Fibroblast of skin of scalp (primary cell): ENCODE measurements around the gene MMEL1. TPM values are rescaled to one million over a fixed set of nuclear protein-coding genes. Genes with fewer than 3 reads are reported as not detected.
"Not testable (repeated sequence)": the region's sequence is repeated elsewhere in the genome, so short reads cannot be mapped to it uniquely, and the experiment has no call there.

ENCODE experiments used
- DNase-seq: peaks from one replicate; pipeline ENCODE4 v3.0.0-alpha.2; 2013
- polyA plus RNA-seq, 2 experiments: library from polyadenylated mRNA; unstranded; fragments of 120-200 nt; gene quantifications; one replicate each; pipeline ENCODE4 v1.2.1, GENCODE V29; 2013; ENCODE audit not compliant: insufficient read length in 2 of 2

MMEL1 gene, protein sequence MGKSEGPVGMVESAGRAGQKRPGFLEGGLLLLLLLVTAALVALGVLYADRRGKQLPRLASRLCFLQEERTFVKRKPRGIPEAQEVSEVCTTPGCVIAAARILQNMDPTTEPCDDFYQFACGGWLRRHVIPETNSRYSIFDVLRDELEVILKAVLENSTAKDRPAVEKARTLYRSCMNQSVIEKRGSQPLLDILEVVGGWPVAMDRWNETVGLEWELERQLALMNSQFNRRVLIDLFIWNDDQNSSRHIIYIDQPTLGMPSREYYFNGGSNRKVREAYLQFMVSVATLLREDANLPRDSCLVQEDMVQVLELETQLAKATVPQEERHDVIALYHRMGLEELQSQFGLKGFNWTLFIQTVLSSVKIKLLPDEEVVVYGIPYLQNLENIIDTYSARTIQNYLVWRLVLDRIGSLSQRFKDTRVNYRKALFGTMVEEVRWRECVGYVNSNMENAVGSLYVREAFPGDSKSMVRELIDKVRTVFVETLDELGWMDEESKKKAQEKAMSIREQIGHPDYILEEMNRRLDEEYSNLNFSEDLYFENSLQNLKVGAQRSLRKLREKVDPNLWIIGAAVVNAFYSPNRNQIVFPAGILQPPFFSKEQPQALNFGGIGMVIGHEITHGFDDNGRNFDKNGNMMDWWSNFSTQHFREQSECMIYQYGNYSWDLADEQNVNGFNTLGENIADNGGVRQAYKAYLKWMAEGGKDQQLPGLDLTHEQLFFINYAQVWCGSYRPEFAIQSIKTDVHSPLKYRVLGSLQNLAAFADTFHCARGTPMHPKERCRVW
- not detected for polyA plus RNA-seq (2013, experiment 1 of 2; ENCODE audit: insufficient read length)
- not detected for polyA plus RNA-seq (2013, experiment 2 of 2; ENCODE audit: insufficient read length)

DNA sequence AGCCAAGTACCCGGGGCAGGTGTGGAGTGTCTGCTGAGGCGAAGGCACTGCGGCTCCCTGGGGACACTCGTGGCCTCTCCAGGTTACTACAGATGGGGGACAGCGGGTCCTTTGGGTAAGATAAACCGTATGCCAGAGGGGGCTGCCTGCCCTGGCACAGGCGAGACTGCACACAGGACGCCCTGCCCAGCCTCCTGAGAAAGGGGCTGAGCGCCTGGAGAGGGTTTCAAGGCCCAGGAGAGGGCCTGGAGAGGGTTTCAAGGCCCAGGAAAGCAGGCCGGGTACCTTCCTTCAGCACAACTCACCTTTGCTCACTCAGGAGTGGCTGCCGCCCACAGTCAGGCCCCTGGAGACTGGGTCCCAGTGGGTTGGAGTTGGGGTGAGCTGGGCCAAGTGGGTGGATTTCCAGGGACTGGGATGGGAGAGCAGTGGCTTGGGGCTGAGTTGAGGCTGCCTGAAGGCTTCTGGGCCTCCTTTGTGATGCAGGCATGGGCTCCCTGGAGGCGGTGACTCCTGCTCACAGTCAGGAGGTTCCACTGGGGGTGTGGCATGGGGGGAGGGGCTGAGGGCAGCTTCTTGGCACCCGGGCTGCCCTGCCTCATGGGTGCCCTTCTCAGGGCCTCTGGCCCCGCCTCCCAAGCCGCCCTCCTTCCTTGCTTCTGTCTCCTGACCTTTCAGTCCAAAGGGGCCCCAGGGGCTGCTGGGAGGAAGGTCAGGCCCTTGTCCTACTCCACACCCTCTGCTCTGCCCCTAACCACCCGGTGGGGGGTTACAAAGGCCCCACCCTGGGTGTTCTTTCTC lies at the start of gene MMEL1:
Gene MMEL1, minus strand, starts transcription at position 456 of the 801 bp plus-strand sequence. CDS start 3,532 bp downstream, outside the sequence.
- no peak for DNase-seq

DNA sequence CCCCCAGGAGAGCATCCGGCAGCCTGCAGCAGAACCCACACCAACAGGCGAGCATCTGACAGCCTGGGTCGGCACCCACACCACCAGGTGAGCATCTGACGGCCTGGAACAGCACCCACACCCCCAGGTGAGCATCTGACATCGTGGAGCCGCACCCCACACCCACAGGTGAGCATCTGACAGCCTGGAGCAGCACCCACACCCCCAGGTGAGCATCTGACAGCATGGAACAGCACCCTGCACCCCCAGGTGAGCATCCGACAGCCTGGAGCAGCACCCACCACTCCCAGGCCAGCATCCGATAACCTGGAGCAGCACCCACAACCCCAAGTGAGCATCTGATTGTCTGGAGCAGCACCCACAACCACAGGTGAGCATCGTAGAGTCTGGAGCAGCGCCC lies 43.9 kb upstream of the MMEL1 start:
- not testable (repeated sequence) for DNase-seq

GRCh38 chr1:2671656-2672055 lies 38.8 kb upstream of the MMEL1 start:
- DNase-seq, result not testable (repeated sequence)

GRCh38 chr1:2659806-2660205 lies 27.0 kb upstream of the MMEL1 start:
- not testable (repeated sequence) for DNase-seq

DNA sequence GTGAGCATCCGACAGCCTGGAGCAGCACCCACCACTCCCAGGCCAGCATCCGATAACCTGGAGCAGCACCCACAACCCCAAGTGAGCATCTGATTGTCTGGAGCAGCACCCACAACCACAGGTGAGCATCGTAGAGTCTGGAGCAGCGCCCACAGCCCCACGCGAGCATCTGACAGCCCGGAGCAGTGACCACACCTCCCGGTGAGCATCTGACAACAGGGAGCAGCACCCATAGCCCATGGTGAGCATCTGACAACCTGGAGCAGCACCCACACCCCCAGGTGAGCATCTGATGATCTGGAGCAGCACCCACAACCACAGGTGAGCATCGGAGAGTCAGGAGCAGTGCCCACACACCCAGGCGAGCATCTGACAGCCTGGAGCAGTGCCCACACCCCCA lies 25.1 kb upstream of the MMEL1 start:
- DNase-seq, result not testable (repeated sequence)

DNA sequence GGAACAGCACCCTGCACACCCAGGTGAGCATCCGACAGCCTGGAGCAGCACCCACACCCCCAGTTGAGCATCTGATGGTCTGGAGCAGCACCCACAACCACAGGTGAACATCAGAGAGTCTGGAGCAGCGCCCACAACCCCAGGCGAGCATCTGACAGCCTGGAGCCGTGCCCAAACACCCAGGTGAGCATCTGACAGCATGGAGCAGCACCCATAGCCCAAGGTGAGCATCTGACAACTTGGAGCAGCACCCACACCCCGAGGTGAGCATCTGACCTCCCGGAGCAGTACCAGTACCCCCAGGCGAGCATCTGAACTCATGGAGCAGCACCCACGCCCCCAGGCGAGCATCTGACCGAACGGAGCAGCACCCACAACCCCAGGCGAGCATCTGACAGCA lies 24.3 kb upstream of the MMEL1 start:
- not testable (repeated sequence) for DNase-seq

DNA sequence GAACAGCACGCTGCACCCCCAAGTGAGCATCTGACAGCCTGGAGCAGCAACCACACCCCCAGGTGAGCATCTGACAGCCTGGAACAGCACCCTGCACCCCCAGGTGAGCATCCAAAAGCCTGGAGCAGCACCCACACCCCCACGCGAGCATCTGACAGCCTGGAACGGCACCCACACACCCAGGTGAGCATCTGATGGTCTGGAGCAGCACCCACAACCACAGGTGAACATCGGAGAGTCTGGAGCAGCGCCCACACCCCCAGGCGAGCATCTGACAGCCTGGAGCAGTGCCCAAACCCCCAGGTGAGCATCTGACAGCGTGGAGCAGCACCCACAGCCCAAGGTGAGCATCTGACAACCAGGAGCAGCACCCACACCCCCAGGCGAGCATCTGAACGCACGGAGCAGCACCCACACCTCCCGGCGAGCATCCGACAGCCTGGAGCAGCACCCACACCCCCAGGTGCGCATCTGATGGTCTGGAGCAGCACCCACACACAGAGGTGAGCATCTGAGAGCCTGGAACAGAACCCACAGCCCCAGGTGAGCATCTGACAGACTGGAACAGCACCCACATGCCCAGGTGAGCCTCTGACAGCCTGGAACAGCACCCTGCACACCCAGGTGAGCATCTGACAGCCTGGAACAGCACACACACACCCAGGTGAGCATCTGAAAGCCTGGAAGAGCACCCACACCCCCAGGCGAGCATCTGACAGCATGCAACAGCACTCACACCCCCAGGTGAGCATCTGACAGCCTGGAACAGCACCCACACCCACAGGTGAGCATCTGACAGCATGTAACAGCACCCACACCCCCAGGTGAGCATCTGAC lies 23.0 kb upstream of the MMEL1 start:
- not testable (repeated sequence) for DNase-seq

- DNase-seq, result not testable (repeated sequence)
These were observed 21.7 kb upstream of the MMEL1 start for GRCh38 chr1:2654443-2654948.

GRCh38 chr1:2653741-2654442 lies 21.1 kb upstream of the MMEL1 start:
- not testable (repeated sequence) for DNase-seq

GRCh38 chr1:2652926-2653571 lies 20.2 kb upstream of the MMEL1 start:
- not testable (repeated sequence) for DNase-seq

DNA sequence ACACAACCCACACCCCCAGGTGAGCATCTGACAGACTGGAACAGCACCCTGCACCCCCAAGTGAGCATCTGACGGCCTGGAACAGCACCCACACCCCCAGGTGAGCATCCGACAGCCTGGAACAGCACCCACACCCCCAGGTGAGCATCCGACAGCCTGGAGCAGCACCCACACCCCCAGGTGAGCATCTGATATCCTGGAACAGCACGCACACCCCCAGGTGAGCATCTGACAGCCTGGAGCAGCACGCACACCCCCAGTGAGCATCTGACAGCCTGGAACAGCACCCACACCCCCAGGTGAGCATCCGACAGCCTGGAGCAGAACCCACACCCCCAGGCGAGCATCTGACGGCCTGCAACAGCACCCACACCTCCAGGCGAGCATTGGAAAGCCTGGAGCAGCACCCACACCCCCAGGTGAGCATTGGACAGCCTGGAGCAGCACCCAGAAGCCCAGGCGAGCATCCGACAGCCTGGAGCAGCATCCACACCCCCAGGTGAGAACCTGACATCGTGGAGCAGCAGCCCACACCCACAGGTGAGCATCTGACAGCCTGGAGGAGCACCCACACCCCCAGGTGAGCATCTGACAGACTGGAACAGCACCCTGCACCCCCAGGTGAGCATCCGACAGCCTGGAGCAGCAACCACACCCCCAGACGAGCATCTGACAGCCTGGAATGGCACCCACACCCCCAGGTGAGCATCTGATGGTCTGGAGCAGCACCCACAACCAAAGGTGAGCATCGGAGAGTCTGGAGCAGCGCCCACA lies 19.5 kb upstream of the MMEL1 start:
- DNase-seq, result not testable (repeated sequence)

DNA sequence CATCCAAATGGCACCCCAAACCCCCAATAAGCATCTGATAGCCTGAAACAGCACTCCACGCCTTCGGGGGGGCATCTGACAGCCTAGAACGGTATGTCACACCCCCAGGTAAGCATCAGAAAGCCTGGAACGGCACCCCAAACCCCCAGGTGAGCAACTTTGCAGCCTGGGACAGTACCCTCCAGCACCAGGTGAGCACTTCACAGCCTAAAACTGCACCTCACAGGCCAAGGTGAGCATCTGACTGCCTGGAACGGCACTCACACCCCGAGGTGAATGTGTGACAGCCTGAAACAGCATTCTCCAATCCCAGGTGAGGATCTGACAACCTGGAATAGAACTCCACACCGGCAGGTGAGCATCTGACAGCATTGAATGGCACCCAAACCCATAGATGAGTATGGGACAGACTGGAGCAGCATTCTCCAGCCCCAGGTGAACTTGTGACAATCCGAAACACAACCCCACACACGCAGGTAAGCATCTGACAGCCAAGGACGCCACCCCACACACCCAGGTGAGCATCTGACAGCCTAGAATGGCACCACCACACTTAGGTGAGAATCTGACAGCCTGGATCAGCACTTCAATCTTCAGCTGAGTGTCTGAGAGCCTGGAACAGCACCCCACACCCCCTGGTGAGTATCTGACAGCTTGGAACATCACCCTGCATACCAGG lies 18.3 kb upstream of the MMEL1 start:
- no peak for DNase-seq

DNA sequence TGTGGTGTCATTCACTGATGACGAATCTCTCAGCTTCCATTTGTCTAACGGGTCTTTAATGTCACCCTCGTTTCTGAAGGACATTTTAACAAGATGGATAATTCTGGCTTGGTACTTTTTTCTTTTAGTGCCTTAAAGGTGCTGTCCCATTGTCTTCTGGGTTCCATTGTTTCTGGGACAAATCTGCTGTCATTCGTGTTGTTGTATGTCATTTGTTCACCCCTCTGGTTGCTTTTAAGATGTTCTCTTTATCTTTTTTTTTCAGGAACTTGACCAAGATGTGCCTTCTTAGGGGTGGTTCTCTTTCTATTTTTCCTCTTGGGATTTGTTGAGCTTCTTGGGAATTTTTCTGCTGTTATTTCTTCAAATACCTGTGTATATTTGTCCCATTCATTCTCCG lies 14.0 kb upstream of the MMEL1 start:
- no peak for DNase-seq

GRCh38 chr1:2645776-2646175 lies 13.0 kb upstream of the MMEL1 start:
- DNase-seq, result no peak

DNA sequence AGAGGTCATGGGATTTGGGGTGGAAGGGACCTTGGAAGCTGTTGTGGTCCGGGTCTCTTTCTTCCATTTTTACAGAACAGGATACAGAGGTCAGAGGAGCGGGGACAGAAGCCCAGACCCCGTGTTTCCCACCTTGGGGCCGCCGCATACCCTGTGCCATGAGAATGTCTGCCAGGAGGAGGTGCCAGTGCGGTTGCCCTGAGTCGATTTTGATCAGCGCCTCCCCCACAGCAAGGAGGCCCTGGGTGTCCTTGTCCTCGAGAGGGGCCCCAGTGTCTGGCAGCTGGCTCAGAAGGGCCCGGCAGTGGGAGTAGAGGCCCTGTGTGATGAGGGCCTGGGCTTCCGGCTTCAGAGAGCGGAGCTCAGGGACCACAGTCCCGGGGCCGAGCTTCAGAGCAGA lies 12.3 kb upstream of the MMEL1 start:
- DNase-seq, result no peak

DNA sequence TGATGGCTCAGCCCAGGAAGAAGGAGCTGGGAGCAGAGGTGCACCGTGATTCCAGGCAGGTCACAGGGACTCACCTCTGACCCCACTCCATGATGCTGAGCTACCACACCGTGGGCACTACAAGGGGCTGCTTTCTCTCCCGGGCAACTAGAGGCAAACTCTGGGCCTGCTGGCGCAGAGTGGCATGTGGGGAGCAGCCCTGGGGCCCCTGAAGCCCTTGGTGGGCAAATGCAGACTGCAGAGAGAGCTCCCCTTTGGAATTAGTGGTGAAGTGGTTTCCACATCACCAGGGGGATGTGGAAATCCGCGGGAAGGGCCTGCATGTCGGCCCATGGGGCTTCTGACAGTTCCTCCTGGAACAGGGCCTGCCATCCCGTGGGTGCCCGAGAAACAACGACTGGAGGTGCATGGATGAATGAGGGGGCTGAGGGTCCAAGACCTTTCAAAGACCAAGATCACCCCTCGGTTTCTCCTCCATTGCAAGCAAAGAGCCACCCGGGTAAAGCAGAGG lies 11.8 kb upstream of the MMEL1 start:
- DNase-seq, result no peak

DNA sequence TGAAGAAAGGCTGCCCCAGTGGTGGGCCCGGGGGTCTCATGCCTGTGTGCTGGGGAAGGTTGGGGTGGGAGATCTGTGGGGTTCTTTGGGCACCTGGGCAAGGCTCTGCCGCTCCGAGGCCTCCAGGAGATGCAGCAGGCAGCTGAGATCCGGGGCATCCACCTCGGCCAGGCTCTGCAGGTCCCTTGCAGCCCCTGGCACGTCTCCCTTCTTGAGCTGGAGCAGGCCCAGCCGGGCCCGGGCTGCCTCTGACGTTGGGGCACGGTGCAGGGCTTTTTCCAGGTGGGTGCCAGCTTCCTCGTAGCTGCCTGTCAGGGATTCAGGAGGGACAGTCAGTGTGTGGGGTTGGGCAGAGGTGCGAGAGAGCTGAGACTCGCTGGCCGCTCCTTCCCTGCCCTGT lies 11.4 kb upstream of the MMEL1 start:
- DNase-seq, result no peak

- no peak for DNase-seq
These were observed 10.7 kb upstream of the MMEL1 start for GRCh38 chr1:2643414-2644077.
